Ishikawa (cell line): Measurements from ENCODE around the gene SDCCAG8.

Source experiments
- CEBPB ChIP-seq: IDR thresholded peaks from 2 replicates; pipeline ENCODE4 v1.6.1; 2012
- CREB1 ChIP-seq: IDR thresholded peaks from 2 replicates; pipeline ENCODE4 v1.6.1; 2012; ENCODE audit warnings: low read depth
- EP300 ChIP-seq: IDR thresholded peaks from 2 replicates; pipeline ENCODE4 v1.6.1; 2012; ENCODE audit warnings: borderline replicate concordance
- FOXM1 ChIP-seq: IDR thresholded peaks from 2 replicates; pipeline ENCODE4 v1.6.1; 2012; ENCODE audit warnings: low read depth, borderline replicate concordance
- MAX ChIP-seq: IDR thresholded peaks from 2 replicates; pipeline ENCODE4 v1.6.1; 2012
- TF ChIP-seq, protein P1 (sequence below): IDR thresholded peaks from 2 replicates; pipeline ENCODE4 v1.6.1; 2012; ENCODE audit warnings: low read depth, mild to moderate bottlenecking
- TF ChIP-seq, protein P2 (sequence below): IDR thresholded peaks from 2 replicates; pipeline ENCODE4 v1.6.1; 2012

- TF ChIP-seq, protein P1, sequence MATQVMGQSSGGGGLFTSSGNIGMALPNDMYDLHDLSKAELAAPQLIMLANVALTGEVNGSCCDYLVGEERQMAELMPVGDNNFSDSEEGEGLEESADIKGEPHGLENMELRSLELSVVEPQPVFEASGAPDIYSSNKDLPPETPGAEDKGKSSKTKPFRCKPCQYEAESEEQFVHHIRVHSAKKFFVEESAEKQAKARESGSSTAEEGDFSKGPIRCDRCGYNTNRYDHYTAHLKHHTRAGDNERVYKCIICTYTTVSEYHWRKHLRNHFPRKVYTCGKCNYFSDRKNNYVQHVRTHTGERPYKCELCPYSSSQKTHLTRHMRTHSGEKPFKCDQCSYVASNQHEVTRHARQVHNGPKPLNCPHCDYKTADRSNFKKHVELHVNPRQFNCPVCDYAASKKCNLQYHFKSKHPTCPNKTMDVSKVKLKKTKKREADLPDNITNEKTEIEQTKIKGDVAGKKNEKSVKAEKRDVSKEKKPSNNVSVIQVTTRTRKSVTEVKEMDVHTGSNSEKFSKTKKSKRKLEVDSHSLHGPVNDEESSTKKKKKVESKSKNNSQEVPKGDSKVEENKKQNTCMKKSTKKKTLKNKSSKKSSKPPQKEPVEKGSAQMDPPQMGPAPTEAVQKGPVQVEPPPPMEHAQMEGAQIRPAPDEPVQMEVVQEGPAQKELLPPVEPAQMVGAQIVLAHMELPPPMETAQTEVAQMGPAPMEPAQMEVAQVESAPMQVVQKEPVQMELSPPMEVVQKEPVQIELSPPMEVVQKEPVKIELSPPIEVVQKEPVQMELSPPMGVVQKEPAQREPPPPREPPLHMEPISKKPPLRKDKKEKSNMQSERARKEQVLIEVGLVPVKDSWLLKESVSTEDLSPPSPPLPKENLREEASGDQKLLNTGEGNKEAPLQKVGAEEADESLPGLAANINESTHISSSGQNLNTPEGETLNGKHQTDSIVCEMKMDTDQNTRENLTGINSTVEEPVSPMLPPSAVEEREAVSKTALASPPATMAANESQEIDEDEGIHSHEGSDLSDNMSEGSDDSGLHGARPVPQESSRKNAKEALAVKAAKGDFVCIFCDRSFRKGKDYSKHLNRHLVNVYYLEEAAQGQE, result no peak
- TF ChIP-seq FOXM1 (no peak), CEBPB (no peak), EP300 (no peak), MAX (no peak), CREB1 (no peak)
- TF ChIP-seq, protein P2, sequence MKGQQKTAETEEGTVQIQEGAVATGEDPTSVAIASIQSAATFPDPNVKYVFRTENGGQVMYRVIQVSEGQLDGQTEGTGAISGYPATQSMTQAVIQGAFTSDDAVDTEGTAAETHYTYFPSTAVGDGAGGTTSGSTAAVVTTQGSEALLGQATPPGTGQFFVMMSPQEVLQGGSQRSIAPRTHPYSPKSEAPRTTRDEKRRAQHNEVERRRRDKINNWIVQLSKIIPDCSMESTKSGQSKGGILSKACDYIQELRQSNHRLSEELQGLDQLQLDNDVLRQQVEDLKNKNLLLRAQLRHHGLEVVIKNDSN, result no peak
Measured at GRCh38 chr1:243379208-243379607, 123.4 kb downstream of the SDCCAG8 start.
